Measurements from ENCODE around the gene TXLNG.

DNA sequence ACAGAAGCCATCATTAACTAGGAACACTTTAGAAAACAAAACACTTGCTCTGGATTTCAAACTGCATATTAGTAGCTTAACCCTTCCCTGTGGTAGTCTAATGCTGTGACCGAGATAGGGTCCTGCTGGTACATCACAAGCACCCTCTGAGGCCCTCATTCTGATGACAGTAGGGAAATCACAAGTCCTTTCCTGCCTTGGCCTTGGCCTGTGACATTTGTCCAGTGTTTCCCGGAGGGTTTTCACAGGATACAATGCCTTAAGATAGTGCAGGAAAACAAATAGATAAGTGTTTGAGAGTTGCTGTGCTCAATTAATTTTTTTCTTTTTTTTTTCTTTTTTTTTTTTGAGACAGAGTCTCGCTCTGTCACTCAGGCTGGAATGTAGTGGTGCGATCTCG is 37.8 kb upstream of the TXLNG start:
- TF ChIP-seq POLR2AphosphoS5 (IDR thresholded peaks at IDR 0.05) (no peak), POLR2A (IDR thresholded peaks at IDR 0.05) (no peak), EP300 (IDR thresholded peaks at IDR 0.05) (no peak)
- TF ChIP-seq, protein P1, sequence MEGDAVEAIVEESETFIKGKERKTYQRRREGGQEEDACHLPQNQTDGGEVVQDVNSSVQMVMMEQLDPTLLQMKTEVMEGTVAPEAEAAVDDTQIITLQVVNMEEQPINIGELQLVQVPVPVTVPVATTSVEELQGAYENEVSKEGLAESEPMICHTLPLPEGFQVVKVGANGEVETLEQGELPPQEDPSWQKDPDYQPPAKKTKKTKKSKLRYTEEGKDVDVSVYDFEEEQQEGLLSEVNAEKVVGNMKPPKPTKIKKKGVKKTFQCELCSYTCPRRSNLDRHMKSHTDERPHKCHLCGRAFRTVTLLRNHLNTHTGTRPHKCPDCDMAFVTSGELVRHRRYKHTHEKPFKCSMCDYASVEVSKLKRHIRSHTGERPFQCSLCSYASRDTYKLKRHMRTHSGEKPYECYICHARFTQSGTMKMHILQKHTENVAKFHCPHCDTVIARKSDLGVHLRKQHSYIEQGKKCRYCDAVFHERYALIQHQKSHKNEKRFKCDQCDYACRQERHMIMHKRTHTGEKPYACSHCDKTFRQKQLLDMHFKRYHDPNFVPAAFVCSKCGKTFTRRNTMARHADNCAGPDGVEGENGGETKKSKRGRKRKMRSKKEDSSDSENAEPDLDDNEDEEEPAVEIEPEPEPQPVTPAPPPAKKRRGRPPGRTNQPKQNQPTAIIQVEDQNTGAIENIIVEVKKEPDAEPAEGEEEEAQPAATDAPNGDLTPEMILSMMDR (IDR thresholded peaks at IDR 0.05) = no peak

Data from upper lobe of left lung (tissue), 4 donors.